HepG2 (cell line): ENCODE results near the gene ZNF189. TPM values are rescaled to one million over a fixed set of nuclear protein-coding genes. Genes with fewer than 3 reads are reported as not detected.

Experiments
- CEBPZ ChIP-seq: IDR thresholded peaks from 2 replicates; pipeline ENCODE4 v1.6.1; 2012; ENCODE audit warnings: low read length, improper control_type of control experiment
- CHCHD3 ChIP-seq: sonication (generic); formaldehyde crosslinking; IDR thresholded peaks from 2 replicates; pipeline ENCODE4 v1.8.0; 2022; ENCODE audit warnings: mild to moderate bottlenecking, missing genetic modification reagents, moderate library complexity
- CREB1 ChIP-seq, 2 experiments: fragments of 450-650 bp in 1 of 2; IDR thresholded peaks; 2 replicates each; pipeline ENCODE4 v1.6.1; 2016 to 2017; ENCODE audit warnings: control low read depth in 1 of 2, mild to moderate bottlenecking in 1 of 2, missing compliant biosample characterization in 1 of 2, missing genetic modification characterization in 1 of 2
- FOSL1 ChIP-seq: sonication (generic); formaldehyde crosslinking; IDR thresholded peaks from 2 replicates; pipeline ENCODE4 v1.9.0; 2021; ENCODE audit warnings: missing genetic modification reagents, borderline replicate concordance
- GATAD2A ChIP-seq: IDR thresholded peaks from 2 replicates; pipeline ENCODE4 v1.6.1; 2016
- ISX ChIP-seq: sonication (generic); formaldehyde crosslinking; conservative IDR thresholded peaks from 2 replicates; pipeline ENCODE4 v1.5.0; 2020; ENCODE audit warnings: missing genetic modification reagents
- KLF12 ChIP-seq: sonication (generic); formaldehyde crosslinking; IDR thresholded peaks from 2 replicates; pipeline ENCODE4 v1.4.0; 2020; ENCODE audit warnings: missing genetic modification reagents, borderline replicate concordance
- NFYC ChIP-seq: IDR thresholded peaks from 2 replicates; pipeline ENCODE4 v1.6.1; 2016; ENCODE audit warnings: missing genetic modification reagents, missing compliant biosample characterization
- NR2F1 ChIP-seq, 2 experiments: fragments of 450-650 bp in 1 of 2; formaldehyde crosslinking in 1 of 2; IDR thresholded peaks; 2 replicates each; pipeline versions ENCODE4 v1.5.0 to v1.6.1; 2016 to 2020; ENCODE audit warnings: mild to moderate bottlenecking in 1 of 2, missing compliant biosample characterization in 1 of 2, missing genetic modification reagents in 1 of 2, moderate library complexity in 1 of 2
- PHB2 ChIP-seq: fragments of 450-650 bp; IDR thresholded peaks from 2 replicates; pipeline ENCODE4 v1.6.1; 2018; ENCODE audit not compliant: partially characterized antibody
- PHF8 ChIP-seq: sonication (generic); formaldehyde crosslinking; IDR thresholded peaks from 2 replicates; pipeline ENCODE4 v1.5.0; 2020; ENCODE audit warnings: missing genetic modification reagents
- SAFB2 ChIP-seq: sonication (generic); formaldehyde crosslinking; IDR thresholded peaks from 2 replicates; pipeline ENCODE4 v1.5.1; 2020; ENCODE audit warnings: missing genetic modification reagents, low read depth, mild to moderate bottlenecking, borderline replicate concordance
- SP1 ChIP-seq, 2 experiments: fragments of 450-650 bp in 1 of 2; sonication (generic) in 1 of 2; formaldehyde crosslinking in 1 of 2; IDR thresholded peaks; 2 replicates each; pipeline versions ENCODE4 v1.4.0 to v1.6.1; 2016 to 2020; ENCODE audit warnings: missing genetic modification reagents in 1 of 2
- SP140L ChIP-seq: sonication (generic); formaldehyde crosslinking; IDR thresholded peaks from 2 replicates; pipeline ENCODE4 v1.4.0; 2020; ENCODE audit warnings: missing genetic modification reagents, borderline replicate concordance
- SP5 ChIP-seq: IDR thresholded peaks from 2 replicates; pipeline ENCODE4 v1.6.1; 2016; ENCODE audit warnings: low read depth, borderline replicate concordance
- THAP9 ChIP-seq: sonication (generic); formaldehyde crosslinking; IDR thresholded peaks from 2 replicates; pipeline ENCODE4; 2020; ENCODE audit warnings: missing genetic modification reagents, mild to moderate bottlenecking, borderline replicate concordance
- ZBTB10 ChIP-seq: sonication (generic); formaldehyde crosslinking; IDR thresholded peaks from 2 replicates; pipeline ENCODE4 v1.4.0; 2020; ENCODE audit warnings: missing genetic modification reagents, borderline replicate concordance
- ZNF749 ChIP-seq: sonication (generic); formaldehyde crosslinking; IDR thresholded peaks from 2 replicates; pipeline ENCODE4 v1.8.0; 2022; ENCODE audit warnings: mild to moderate bottlenecking, missing genetic modification reagents, moderate library complexity, borderline replicate concordance
- ZNF772 ChIP-seq: sonication (generic); formaldehyde crosslinking; IDR thresholded peaks from 2 replicates; pipeline ENCODE4 v1.5.0; 2020; ENCODE audit warnings: mild to moderate bottlenecking, missing genetic modification reagents
- polyA plus RNA-seq, 8 experiments: library from polyadenylated mRNA; depleted of rRNA in 3 of 8; stranded (reverse) in 7 of 8; unstranded in 1 of 8; fragments of >200 nt; fragmentation: Illumina TruSeq in 4 of 8; extraction: Trizol in 4 of 8; gene quantifications; 2 replicates each; pipeline versions ENCODE4 v1.2.1 to v1.2.3, GENCODE V29; 2011 to 2016; ENCODE audit warnings: low read depth in 4 of 8, missing spikeins in 1 of 8, mixed read lengths in 1 of 8; ENCODE audit not compliant: insufficient read depth in 1 of 8
- total RNA-seq, 5 experiments: library from RNA; depleted of rRNA; stranded (reverse); fragments of >200 nt; fragmentation: Illumina TruSeq; extraction: Trizol; gene quantifications; 2 replicates each; pipeline ENCODE4 v1.2.3, GENCODE V29; 2016; ENCODE audit warnings: low read depth in 1 of 5

Gene ZNF189
- total and polyA plus RNA-seq, 2 of the 13 experiments (the other 11 are each of a cell fraction or from before 2014, with no cell fraction given), result 8.4 to 50.0 TPM

- TF ChIP-seq CEBPZ (no peak), ZBTB10 (CRISPR knock-in tag) (no peak), CHCHD3 (no peak), THAP9 (CRISPR knock-in tag) (no peak), KLF12 (CRISPR knock-in tag) (no peak), CREB1 (IDR thresholded peaks at IDR 0.05) (no peak), CREB1 (CRISPR knock-in tag; IDR thresholded peaks at IDR 0.05) (peak; percentile 67), PHF8 (CRISPR knock-in tag) (no peak), ZNF772 (no peak), SP1 (IDR thresholded peaks at IDR 0.05) (no peak), SP1 (CRISPR knock-in tag; IDR thresholded peaks at IDR 0.05) (no peak), ISX (no peak), NR2F1 (CRISPR knock-in tag; IDR thresholded peaks at IDR 0.05) (peak; percentile 80 to 81; a peak in 3 of 4 replicates), ZNF749 (no peak), SAFB2 (no peak), PHB2 (no peak), SP5 (CRISPR knock-in tag) (peak; percentile 50), SP140L (CRISPR knock-in tag) (no peak), GATAD2A (CRISPR knock-in tag) (peak; percentile 95), NFYC (CRISPR knock-in tag) (no peak), FOSL1 (CRISPR knock-in tag) (no peak)
These were observed 34.6 kb downstream of the ZNF189 start (continued) for GRCh38 chr9:101433229-101433628.
